LoVo (cell line): ENCODE data around the gene TNFRSF12A.
A peak's percentile ranks its signal among the peaks of the same experiment; 100 is the strongest.
"Not testable (repeated sequence)": the region's sequence is repeated elsewhere in the genome, so short reads cannot be mapped to it uniquely, and the experiment has no call there.

Source experiments
- DNase-seq: peaks from one replicate; pipeline ENCODE4 v3.0.0-alpha.2; 2016; ENCODE audit warnings: low spot score

TNFRSF12A gene

GRCh38 chr16:3049921-3050481 lies 29.8 kb downstream of the TNFRSF12A start:
- DNase-seq: no peak

- no peak for DNase-seq
Observed at GRCh38 chr16:3050487-3050886, 30.3 kb downstream of the TNFRSF12A start.

DNA sequence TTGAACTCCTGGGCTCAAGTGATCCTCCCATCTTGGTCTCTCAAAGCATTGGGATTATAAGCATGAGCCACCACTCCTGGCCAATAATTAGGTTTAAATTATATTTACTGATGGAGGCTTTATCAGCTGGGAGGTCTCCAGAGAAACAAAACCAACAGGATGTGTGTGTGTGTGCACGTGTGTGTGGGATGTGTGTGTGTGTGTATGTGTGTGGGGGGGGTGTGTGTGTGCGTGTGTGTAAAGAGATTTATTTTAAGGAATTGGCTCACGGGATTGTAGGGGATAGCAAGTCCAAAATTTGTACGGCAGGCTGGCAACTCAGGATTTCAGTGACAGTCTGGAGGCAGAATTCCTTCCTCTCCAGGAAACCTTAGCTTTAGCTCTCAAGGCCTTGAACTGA lies 30.8 kb downstream of the TNFRSF12A start:
- DNase-seq: no peak

- no peak for DNase-seq
Observed at GRCh38 chr16:3051494-3051893, 31.3 kb downstream of the TNFRSF12A start.

DNA sequence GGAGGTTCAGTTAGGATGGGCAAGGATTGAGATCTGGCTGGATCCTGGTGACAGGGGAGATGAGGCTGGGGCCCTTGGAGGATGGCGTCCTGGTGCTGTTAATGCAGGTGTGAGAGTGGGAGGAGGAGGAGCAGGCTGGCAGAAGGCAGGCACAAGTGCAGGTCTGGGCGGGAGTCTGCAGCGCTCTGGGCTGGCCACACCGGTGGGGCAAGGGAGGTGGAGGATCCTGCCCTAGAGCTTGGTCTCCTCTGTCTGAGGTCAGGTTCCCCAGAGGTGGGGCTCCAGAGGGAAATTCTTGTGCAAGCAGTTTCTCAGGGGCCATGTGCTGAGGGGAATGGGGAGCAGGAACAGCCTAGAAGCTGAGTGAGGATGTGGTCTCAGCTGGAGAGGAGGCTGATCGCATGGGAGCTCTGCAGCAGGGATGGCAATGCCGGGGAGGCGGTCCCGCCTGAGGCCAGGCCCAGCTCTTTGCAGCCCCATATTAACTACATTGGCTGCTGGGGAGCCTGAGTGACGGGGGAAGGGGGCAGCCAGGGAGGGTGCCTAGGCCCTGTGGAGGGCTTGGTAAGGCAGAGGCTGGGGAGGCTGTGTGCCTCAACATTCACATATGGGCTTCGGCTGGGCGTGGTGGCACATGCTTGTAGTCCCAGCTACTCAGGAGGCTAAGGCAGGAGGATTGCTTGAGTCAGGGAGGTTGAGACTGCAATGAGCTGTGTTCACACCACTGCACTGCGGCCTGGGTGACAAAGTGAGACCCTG lies 32.6 kb downstream of the TNFRSF12A start:
- not testable (repeated sequence) for DNase-seq

GRCh38 chr16:3053330-3053710 lies 33.2 kb downstream of the TNFRSF12A start:
- not testable (repeated sequence) for DNase-seq

- DNase-seq: no peak
Observed at GRCh38 chr16:3054965-3055733, 35.0 kb downstream of the TNFRSF12A start.

GRCh38 chr16:3055734-3056115 lies 35.6 kb downstream of the TNFRSF12A start:
- not testable (repeated sequence) for DNase-seq

- no peak for DNase-seq
Observed at GRCh38 chr16:3056336-3057180, 36.4 kb downstream of the TNFRSF12A start.

DNA sequence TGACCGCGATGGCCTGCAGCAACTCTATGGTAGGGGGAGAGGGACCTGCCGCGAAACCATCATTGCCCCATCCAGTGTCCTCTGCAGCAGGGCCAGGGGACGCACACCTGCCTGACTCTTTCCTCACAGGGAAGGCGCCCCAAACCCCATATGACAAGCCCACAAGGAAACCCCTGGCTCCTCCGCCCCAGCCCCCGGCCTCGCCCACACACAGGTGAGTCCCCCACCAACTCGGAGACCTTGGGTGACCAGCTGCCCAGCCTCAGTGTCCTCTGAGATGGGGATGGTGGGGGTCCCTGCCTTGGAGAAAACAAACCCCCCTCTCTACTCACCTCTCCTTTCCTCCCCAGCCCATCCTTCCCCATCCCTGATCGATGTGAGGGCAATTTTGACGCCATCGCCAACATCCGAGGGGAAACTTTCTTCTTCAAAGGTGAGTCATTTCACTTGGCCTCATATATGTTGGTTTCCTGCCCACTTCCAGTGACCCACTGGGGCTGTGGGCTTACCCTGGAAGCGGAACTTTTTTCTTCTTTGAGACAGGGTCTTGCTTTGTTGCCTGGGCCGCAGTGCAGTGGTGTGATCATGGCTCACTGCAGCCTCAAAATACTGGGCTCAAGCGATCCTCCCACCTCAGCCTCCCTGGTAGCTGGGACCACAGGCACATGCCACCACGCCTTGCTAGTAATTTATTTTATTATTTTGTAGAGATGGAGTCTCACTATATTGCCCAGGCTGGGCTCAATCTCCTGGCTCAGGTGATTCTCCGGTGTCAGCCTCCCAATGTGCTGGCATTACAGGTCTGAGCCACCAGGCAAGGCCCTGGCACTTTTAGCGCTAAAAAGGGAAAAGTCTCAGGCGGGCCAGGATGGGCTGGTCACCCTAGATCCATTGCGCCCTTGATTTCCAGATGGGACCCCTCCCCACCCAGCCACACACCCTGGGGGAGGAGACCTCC lies 37.3 kb downstream of the TNFRSF12A start:
- no peak for DNase-seq

- DNase-seq: no peak
Observed at GRCh38 chr16:3058139-3059030, 38.2 kb downstream of the TNFRSF12A start.

DNA sequence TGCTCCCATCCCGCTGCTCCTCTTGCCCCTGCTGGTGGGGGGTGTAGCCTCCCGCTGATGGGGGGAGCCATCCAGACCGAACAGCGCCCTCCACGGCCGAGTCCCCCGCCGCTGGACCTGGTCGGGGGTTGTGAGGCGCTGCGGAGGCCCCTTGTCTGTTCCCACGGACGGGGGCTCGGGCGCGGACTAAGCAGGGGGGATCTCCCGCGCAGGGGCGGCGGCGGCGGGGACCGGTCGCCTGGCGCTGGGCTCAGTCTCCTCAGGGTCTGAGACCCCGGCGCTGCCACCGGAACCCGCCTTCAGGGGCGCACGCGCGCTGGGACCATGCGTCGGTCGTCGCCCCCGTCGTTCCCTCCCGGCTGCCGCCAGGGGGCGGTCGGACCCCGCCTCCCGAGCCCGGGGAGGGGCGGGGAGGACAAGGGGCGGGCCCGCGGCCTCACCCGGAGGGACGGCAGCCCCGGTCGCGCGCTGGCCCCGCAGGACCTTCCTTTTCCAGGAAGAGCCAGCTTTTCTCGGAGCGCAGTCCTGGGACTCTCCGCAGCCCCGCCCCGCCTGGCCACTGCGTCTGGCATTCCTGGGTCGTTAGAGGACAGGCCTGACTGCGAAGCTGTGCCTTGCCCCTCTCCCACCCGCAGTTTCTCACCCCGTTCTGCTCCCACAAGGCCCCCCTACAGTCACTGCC lies 39.0 kb downstream of the TNFRSF12A start:
- peak; percentile 96 for DNase-seq

DNA sequence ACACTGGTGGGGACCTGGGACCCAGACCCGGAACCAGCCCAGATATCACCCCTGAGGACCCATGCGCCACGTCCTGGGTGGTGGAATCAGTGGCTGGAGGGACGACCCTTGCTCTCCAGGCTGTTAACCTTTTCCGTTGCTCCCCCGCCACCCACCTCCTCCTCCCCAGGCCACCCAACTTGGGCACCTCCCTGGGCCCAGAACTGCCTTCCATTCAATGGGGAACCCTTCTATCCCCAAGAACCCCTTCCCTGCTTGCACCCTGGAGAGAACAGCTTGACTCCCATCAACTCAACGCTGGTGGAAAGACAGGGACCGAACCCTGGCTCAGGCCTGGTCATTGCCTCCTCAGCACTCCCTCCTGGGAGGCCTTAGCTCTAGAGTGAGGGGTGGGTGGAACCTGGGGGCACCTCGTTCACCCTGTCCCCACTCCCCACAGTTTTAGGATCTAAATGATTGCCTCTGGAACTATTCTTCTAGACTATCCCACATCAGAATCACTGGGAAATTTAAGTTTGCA lies 39.6 kb downstream of the TNFRSF12A start:
- DNase-seq: no peak

GRCh38 chr16:3060339-3061127 lies 40.4 kb downstream of the TNFRSF12A start:
- DNase-seq: no peak

DNA sequence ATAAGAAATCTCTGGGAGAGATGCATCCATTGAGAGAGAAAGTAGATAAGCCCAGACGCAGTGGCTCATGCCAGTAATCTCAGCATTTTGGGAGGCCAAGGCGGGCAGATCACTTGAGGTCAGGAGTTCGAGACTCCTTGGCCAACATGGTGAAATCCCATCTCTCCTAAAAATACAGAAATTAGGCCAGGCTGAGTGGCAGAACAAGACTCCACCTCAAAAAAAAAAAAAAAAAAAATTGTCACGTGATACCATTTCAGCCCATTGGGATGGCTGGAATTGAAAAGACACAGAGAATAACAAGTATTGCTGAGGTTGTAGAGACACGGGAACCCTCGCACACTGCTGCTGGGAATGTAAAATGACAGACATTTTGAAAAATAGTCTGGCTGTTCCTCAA lies 42.4 kb downstream of the TNFRSF12A start:
- no peak for DNase-seq

GRCh38 chr16:3063625-3064386 lies 43.6 kb downstream of the TNFRSF12A start:
- DNase-seq: no peak

- peak; percentile 82 for DNase-seq
Observed at GRCh38 chr16:3065069-3065741, 45.0 kb downstream of the TNFRSF12A start, which contains the start of gene IL32. TSS of gene IL32 (plus strand) at chr16:3065640. CDS start at chr16:3065812, 172 bp downstream.
